Lung (tissue), 12 donors: Measurements from ENCODE around the gene APOL1. TPM values are rescaled to one million over a fixed set of nuclear protein-coding genes. Genes with fewer than 3 reads are reported as not detected.

Experiments used
- ATAC-seq: fragments of 200-7000 bp; cut with Tn5 transposase; one replicate; pipeline ENCODE4 v1.9.1; 2020; ENCODE audit warnings: moderate number of reproducible peaks; ENCODE audit not compliant: insufficient read depth, low FRiP score
- DNase-seq, 3 donors: peaks; one replicate each; pipeline ENCODE4 v3.0.0-alpha.2; 2013 to 2017
- H3K27ac ChIP-seq, 2 donors: one replicate each; pipeline ENCODE4 v1.5.1; 2013; ENCODE audit warnings: mild to moderate bottlenecking in 2 of 2, moderate library complexity in 2 of 2, control low read depth in 1 of 2, inconsistent platforms in 1 of 2, low read depth in 1 of 2, low read length in 1 of 2
- H3K27me3 ChIP-seq, 3 donors: one replicate each; pipeline ENCODE4 v1.5.1; 2013; ENCODE audit warnings: low read length in 2 of 3; ENCODE audit not compliant: control insufficient read depth in 3 of 3, insufficient read depth in 3 of 3
- H3K36me3 ChIP-seq, 4 donors: one replicate each; pipeline ENCODE4 v1.5.1; 2013; ENCODE audit warnings: low read length in 4 of 4, mild to moderate bottlenecking in 1 of 4, moderate library complexity in 1 of 4; ENCODE audit not compliant: control insufficient read depth in 4 of 4, insufficient read depth in 4 of 4
- H3K4me1 ChIP-seq, 5 donors: one replicate each; pipeline ENCODE4 v1.5.1; 2013; ENCODE audit warnings: low read length in 5 of 5, mild to moderate bottlenecking in 2 of 5, moderate library complexity in 1 of 5; ENCODE audit not compliant: control insufficient read depth in 5 of 5, insufficient read depth in 5 of 5
- H3K4me3 ChIP-seq: one replicate; pipeline ENCODE4 v1.5.1; 2013; ENCODE audit warnings: mild to moderate bottlenecking, control low read depth, moderate library complexity
- H3K9ac ChIP-seq, 2 donors: one replicate each; pipeline ENCODE4 v1.5.1; 2013; ENCODE audit warnings: low read length in 2 of 2, control low read depth in 1 of 2; ENCODE audit not compliant: insufficient read depth in 1 of 2
- H3K9me3 ChIP-seq, 4 donors: one replicate each; pipeline ENCODE4 v1.5.1; 2013; ENCODE audit warnings: low read length in 3 of 4, mild to moderate bottlenecking in 1 of 4, moderate library complexity in 1 of 4; ENCODE audit not compliant: control insufficient read depth in 4 of 4, insufficient read depth in 3 of 4
- WGBS, 2 donors: extraction: QIAGEN DNeasy Blood & Tissue Kit; methylation state at CpG; one replicate each; pipeline ENCODE4 v1.1.7; 2013; 5-methylcytosine and 5-hydroxymethylcytosine counted together
- polyA plus RNA-seq, 2 donors: library from polyadenylated mRNA; stranded (reverse); fragments of 200-250 nt; gene quantifications; one replicate each; pipeline ENCODE4 v1.2.1, GENCODE V29; 2013
- total RNA-seq, 2 donors: library from RNA; depleted of rRNA in 1 of 2; stranded (reverse); fragments of >200 nt in 1 of 2; gene quantifications; one replicate each; pipeline ENCODE4 v1.2.1, GENCODE V29; 2014 to 2021
- TF ChIP-seq, protein P1 (sequence below): IDR thresholded peaks from 2 replicates; pipeline ENCODE4 v1.5.1; 2012; ENCODE audit warnings: mild to moderate bottlenecking; ENCODE audit errors: control extremely low read depth, extremely low read depth
- donor health status: control.
- donor health status: control.
- donor health status: Bipolar disorder and iron deficiency.
- donor health status: healthy.
- donor health status: DM: yes; HTN: yes; CAD: no.

The APOL1 gene
- total and polyA plus RNA-seq, 4 donors: 32.3 to 75.0 (median 50.2) TPM

DNA sequence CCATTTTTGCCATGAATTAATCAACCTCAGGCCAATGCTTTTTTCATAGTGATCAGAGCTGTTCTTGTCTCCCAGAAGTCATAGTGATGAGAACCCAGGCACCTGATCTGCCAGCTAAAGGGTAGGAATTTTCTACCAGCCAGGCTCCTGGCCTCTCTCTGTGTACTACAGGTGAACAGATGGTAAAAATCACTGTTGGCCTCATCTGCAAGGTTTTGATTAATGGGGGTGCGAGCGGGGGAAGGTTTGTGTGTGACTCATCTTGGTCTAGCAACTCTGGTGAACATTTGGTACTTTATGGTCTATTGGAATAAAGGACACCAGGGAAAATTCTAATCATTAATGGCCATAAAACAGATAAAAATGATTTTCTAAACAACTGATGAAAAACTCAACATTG, 37.0 kb upstream of the APOL1 start:
- Histone ChIP-seq H3K4me1 (peaks cover 0 to 11% (median 2%) of the 10 kb centered on the region in 5 donors), H3K9ac (no peak overlapping the region), H3K36me3 (no peaks in the 10 kb centered on the region), H3K4me3 (no peak overlapping the region), H3K27me3 (peaks cover 0 to 3% (median 0%) of the 10 kb centered on the region in 3 donors), H3K27ac (no peak overlapping the region), H3K9me3 (no peaks in the 10 kb centered on the region)
- DNase-seq (no peak), ATAC-seq (no peak)
- WGBS, 2 donors: 80 to 84% methylated on average over 2 of the region's 2 CpGs
- TF ChIP-seq, protein P1, sequence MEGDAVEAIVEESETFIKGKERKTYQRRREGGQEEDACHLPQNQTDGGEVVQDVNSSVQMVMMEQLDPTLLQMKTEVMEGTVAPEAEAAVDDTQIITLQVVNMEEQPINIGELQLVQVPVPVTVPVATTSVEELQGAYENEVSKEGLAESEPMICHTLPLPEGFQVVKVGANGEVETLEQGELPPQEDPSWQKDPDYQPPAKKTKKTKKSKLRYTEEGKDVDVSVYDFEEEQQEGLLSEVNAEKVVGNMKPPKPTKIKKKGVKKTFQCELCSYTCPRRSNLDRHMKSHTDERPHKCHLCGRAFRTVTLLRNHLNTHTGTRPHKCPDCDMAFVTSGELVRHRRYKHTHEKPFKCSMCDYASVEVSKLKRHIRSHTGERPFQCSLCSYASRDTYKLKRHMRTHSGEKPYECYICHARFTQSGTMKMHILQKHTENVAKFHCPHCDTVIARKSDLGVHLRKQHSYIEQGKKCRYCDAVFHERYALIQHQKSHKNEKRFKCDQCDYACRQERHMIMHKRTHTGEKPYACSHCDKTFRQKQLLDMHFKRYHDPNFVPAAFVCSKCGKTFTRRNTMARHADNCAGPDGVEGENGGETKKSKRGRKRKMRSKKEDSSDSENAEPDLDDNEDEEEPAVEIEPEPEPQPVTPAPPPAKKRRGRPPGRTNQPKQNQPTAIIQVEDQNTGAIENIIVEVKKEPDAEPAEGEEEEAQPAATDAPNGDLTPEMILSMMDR: no peak

GRCh38 chr22:36218648-36219193, 34.2 kb upstream of the APOL1 start:
- WGBS, 2 donors: 80 to 84% methylated on average over 7 of the region's 7 CpGs
- no peaks in the 10 kb centered on the region for H3K36me3 ChIP-seq
- no peak for ATAC-seq
- no peak overlapping the region for H3K4me3 ChIP-seq
- no peak overlapping the region for H3K27ac ChIP-seq
- H3K9ac ChIP-seq: no peak overlapping the region
- no peaks in the 10 kb centered on the region for H3K9me3 ChIP-seq
- no peak for DNase-seq
- TF ChIP-seq, protein P1: no peak
- H3K27me3 ChIP-seq: peaks cover 0 to 3% (median 0%) of the 10 kb centered on the region in 3 donors
- H3K4me1 ChIP-seq: peaks cover 0 to 12% (median 3%) of the 10 kb centered on the region in 5 donors

DNA sequence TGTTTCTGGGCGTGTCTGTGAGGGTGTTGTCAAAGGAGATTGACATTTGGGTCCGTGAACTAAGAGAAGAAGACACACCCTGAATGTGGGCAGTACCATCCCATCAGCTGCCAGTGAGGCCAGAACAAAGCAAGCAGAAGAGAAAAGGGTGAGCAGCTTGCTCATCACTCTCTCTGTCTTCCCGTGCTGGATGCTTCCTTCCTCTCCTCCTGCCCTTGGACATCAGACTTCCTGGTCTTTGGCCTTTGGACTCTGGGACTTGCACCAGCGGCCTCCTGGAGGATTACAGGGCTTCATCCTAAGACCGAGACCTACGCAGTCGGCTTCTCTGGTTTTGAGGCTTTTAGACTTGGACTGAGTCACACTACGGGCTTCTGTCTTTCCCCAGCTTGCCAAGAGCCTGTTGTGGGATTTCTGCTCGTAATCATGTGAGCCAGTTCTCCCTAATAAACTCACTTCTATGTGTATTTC, 32.4 kb upstream of the APOL1 start:
- Histone ChIP-seq H3K4me3 (no peak overlapping the region), H3K36me3 (no peaks in the 10 kb centered on the region), H3K9ac (no peak overlapping the region), H3K4me1 (peaks cover 0 to 6% (median 3%) of the 10 kb centered on the region in 5 donors), H3K27ac (peak overlapping the region in 1 of 2 donors; percentile 27), H3K9me3 (no peaks in the 10 kb centered on the region), H3K27me3 (peaks cover 0 to 3% (median 0%) of the 10 kb centered on the region in 3 donors)
- TF ChIP-seq, protein P1: no peak
- no peak for DNase-seq
- 52 to 68% methylated on average over 9 of the region's 9 CpGs for WGBS, 2 donors
- ATAC-seq: peak; percentile 30
